Ascending aorta (tissue), 2 donors: ENCODE measurements around the gene MEOX2. TPM values are rescaled to one million over a fixed set of nuclear protein-coding genes. Genes with fewer than 3 reads are reported as not detected.

Source experiments
- DNase-seq, 2 donors: peaks; one replicate each; pipeline ENCODE4 v3.0.0-alpha.2; 2019; ENCODE audit warnings: low spot score in 2 of 2
- H3K27ac ChIP-seq, 2 donors: fragments of 200-600 bp; sonication (generic); one replicate each; pipeline ENCODE4 v1.5.1; 2016 to 2017; ENCODE audit warnings: mild to moderate bottlenecking in 1 of 2
- H3K27me3 ChIP-seq: fragments of 200-600 bp; sonication (generic); one replicate; pipeline ENCODE4 v1.5.1; 2017
- H3K36me3 ChIP-seq, 2 donors: fragments of 200-600 bp; sonication (generic); one replicate each; pipeline ENCODE4 v1.5.1; 2016
- H3K4me1 ChIP-seq, 2 donors: fragments of 200-600 bp; sonication (generic); one replicate each; pipeline ENCODE4 v1.5.1; 2016 to 2017; ENCODE audit warnings: mild to moderate bottlenecking in 1 of 2
- H3K4me3 ChIP-seq, 2 donors: fragments of 200-600 bp; sonication (generic); one replicate each; pipeline ENCODE4 v1.5.1; 2016 to 2017; ENCODE audit warnings: mild to moderate bottlenecking in 1 of 2
- H3K9me3 ChIP-seq, 2 donors: fragments of 200-600 bp; sonication (generic); one replicate each; pipeline ENCODE4 v1.5.1; 2016
- intact Hi-C: fragments of 100-400 bp; cut with DNase I; formaldehyde crosslinking; loops from one replicate; pipeline ENCODE4 v1.15.1; 2023
- total RNA-seq: library from RNA; depleted of rRNA; stranded (reverse); fragments of >200 nt; gene quantifications from one replicate; pipeline ENCODE4 v1.1.0, GENCODE V29; 2016
- TF ChIP-seq, protein P1 (sequence below), 3 experiments: fragments of 200-600 bp in 2 of 3; fragments of 450-650 bp in 1 of 3; sonication (generic) in 2 of 3; IDR thresholded peaks; one replicate each; pipeline ENCODE4 v1.5.1; 2016 to 2019; ENCODE audit warnings: antibody characterized with exemption in 3 of 3, mild to moderate bottlenecking in 1 of 3, moderate library complexity in 1 of 3

Gene MEOX2
- total RNA-seq, 1 donor from 2014 or later, result 35.0 TPM

DNA sequence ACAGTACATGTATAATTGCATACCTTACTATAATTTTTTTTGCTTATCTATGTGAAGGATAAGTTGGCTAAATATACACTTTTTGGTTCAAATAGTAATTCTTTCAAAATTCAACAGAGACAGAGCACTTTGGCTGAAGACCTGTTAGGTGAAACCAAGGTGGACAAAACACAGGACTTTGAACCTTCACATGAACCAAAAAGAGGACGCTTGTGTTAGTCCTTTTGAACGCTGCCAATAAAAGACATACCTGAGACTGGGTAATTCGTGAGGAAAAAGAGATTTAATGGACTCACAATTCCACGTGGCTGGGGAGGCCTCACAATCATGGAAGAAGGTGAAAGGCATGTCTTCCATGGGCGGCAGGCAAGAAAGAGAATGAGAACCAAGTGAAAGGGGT, 120.0 kb downstream of the MEOX2 start:
- no peak for DNase-seq
- intact Hi-C loops, result no loop called here
- TF ChIP-seq, protein P1, sequence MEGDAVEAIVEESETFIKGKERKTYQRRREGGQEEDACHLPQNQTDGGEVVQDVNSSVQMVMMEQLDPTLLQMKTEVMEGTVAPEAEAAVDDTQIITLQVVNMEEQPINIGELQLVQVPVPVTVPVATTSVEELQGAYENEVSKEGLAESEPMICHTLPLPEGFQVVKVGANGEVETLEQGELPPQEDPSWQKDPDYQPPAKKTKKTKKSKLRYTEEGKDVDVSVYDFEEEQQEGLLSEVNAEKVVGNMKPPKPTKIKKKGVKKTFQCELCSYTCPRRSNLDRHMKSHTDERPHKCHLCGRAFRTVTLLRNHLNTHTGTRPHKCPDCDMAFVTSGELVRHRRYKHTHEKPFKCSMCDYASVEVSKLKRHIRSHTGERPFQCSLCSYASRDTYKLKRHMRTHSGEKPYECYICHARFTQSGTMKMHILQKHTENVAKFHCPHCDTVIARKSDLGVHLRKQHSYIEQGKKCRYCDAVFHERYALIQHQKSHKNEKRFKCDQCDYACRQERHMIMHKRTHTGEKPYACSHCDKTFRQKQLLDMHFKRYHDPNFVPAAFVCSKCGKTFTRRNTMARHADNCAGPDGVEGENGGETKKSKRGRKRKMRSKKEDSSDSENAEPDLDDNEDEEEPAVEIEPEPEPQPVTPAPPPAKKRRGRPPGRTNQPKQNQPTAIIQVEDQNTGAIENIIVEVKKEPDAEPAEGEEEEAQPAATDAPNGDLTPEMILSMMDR (IDR thresholded peaks at IDR 0.05), result no peak

DNA sequence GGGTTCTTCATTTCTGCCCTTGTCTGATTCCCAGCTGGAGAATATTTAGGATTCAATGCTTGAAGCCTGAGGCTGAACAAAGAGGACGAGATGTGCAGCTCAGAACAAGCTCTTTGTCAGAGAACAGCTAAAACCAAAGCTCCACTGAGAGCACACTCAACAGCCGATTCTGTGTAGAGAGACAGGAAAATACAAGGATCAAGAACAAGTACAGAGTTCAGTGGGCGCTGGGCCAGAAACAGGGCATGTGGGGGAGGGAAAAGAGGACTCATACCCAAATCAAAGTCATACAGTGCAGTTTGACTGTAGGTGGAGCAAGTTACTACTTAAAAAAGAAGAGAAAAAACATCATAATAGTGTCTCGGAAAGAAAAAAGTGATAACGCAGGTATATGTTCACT, 124.6 kb downstream of the MEOX2 start, which contains the start of gene AGMO:
TSS of gene AGMO (minus strand) at position 181 of the 400 bp plus-strand sequence.
- Histone ChIP-seq H3K27ac (peak within 1 kb of the TSS; percentile 34 to 63), H3K9me3 (no peaks in the 10 kb centered on the region), H3K4me1 (peaks cover 0 to 9% of the 10 kb centered on the region in 2 donors), H3K27me3 (no peaks in the 10 kb centered on the region), H3K4me3 (peak within 1 kb of the TSS in 1 of 2 donors; percentile 16), H3K36me3 (no peaks in the 10 kb centered on the region)
- peak in 1 of 2 donors; percentile 64 for DNase-seq
- TF ChIP-seq, protein P1 (IDR thresholded peaks at IDR 0.05), result no peak
- intact Hi-C loops, result no loop called here

More for the DNA sequence above, 120.0 kb downstream of the MEOX2 start:
- Histone ChIP-seq H3K9me3 (no peaks in the 10 kb centered on the region), H3K27me3 (no peaks in the 10 kb centered on the region), H3K4me3 (no peak overlapping the region), H3K27ac (no peak overlapping the region), H3K36me3 (no peaks in the 10 kb centered on the region), H3K4me1 (no peaks in the 10 kb centered on the region)

Other genes with a start within 250 kb of the MEOX2 start
- not detected for gene AGMO, start 124.7 kb downstream of the MEOX2 start, total RNA-seq